Lung (tissue), 12 donors: ENCODE data around the gene RNASEH2A. TPM values are rescaled to one million over a fixed set of nuclear protein-coding genes. Genes with fewer than 3 reads are reported as not detected.

Experiments
- ATAC-seq: fragments of 200-7000 bp; cut with Tn5 transposase; one replicate; pipeline ENCODE4 v1.9.1; 2020; ENCODE audit warnings: moderate number of reproducible peaks; ENCODE audit not compliant: insufficient read depth, low FRiP score
- DNase-seq, 3 donors: peaks; one replicate each; pipeline ENCODE4 v3.0.0-alpha.2; 2013 to 2017
- H3K27ac ChIP-seq, 2 donors: one replicate each; pipeline ENCODE4 v1.5.1; 2013; ENCODE audit warnings: mild to moderate bottlenecking in 2 of 2, moderate library complexity in 2 of 2, control low read depth in 1 of 2, inconsistent platforms in 1 of 2, low read depth in 1 of 2, low read length in 1 of 2
- H3K27me3 ChIP-seq, 3 donors: one replicate each; pipeline ENCODE4 v1.5.1; 2013; ENCODE audit warnings: low read length in 2 of 3; ENCODE audit not compliant: control insufficient read depth in 3 of 3, insufficient read depth in 3 of 3
- H3K36me3 ChIP-seq, 4 donors: one replicate each; pipeline ENCODE4 v1.5.1; 2013; ENCODE audit warnings: low read length in 4 of 4, mild to moderate bottlenecking in 1 of 4, moderate library complexity in 1 of 4; ENCODE audit not compliant: control insufficient read depth in 4 of 4, insufficient read depth in 4 of 4
- H3K4me1 ChIP-seq, 5 donors: one replicate each; pipeline ENCODE4 v1.5.1; 2013; ENCODE audit warnings: low read length in 5 of 5, mild to moderate bottlenecking in 2 of 5, moderate library complexity in 1 of 5; ENCODE audit not compliant: control insufficient read depth in 5 of 5, insufficient read depth in 5 of 5
- H3K4me3 ChIP-seq: one replicate; pipeline ENCODE4 v1.5.1; 2013; ENCODE audit warnings: mild to moderate bottlenecking, control low read depth, moderate library complexity
- H3K9ac ChIP-seq, 2 donors: one replicate each; pipeline ENCODE4 v1.5.1; 2013; ENCODE audit warnings: low read length in 2 of 2, control low read depth in 1 of 2; ENCODE audit not compliant: insufficient read depth in 1 of 2
- H3K9me3 ChIP-seq, 4 donors: one replicate each; pipeline ENCODE4 v1.5.1; 2013; ENCODE audit warnings: low read length in 3 of 4, mild to moderate bottlenecking in 1 of 4, moderate library complexity in 1 of 4; ENCODE audit not compliant: control insufficient read depth in 4 of 4, insufficient read depth in 3 of 4
- WGBS, 2 donors: extraction: QIAGEN DNeasy Blood & Tissue Kit; methylation state at CpG; one replicate each; pipeline ENCODE4 v1.1.7; 2013; 5-methylcytosine and 5-hydroxymethylcytosine counted together
- polyA plus RNA-seq, 2 donors: library from polyadenylated mRNA; stranded (reverse); fragments of 200-250 nt; gene quantifications; one replicate each; pipeline ENCODE4 v1.2.1, GENCODE V29; 2013
- total RNA-seq, 2 donors: library from RNA; depleted of rRNA in 1 of 2; stranded (reverse); fragments of >200 nt in 1 of 2; gene quantifications; one replicate each; pipeline ENCODE4 v1.2.1, GENCODE V29; 2014 to 2021
- TF ChIP-seq, protein P1 (sequence below): IDR thresholded peaks from 2 replicates; pipeline ENCODE4 v1.5.1; 2012; ENCODE audit warnings: mild to moderate bottlenecking; ENCODE audit errors: control extremely low read depth, extremely low read depth
- donor health status: control.
- donor health status: control.
- donor health status: Bipolar disorder and iron deficiency.
- donor health status: healthy.
- donor health status: DM: yes; HTN: yes; CAD: no.

The RNASEH2A gene
- total and polyA plus RNA-seq, 4 donors = 7.3 to 16.1 (median 9.3) TPM

DNA sequence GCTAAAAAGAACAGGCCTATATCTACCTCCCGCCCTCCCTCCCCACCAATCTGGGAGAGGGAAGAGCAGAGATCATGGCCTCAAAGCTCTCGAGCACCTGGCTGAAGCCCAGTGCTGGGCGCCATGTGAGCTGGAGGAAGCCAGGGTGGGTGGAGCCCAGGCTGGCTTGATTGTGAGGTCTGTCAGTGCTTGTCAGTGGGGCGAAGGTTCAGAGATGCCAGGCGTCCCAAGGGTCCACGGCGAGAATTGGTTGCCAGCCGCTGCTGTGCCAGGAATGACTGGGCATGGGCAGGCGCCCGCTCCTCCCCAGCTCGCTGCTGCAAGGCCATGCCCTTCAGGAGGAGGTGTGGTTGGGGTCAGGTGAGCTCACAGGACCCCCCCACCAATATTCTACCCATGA lies 43.3 kb upstream of the RNASEH2A start:
- H3K27me3 ChIP-seq = no peaks in the 10 kb centered on the region
- H3K4me1 ChIP-seq = no peaks in the 10 kb centered on the region
- H3K9me3 ChIP-seq = no peaks in the 10 kb centered on the region
- 94 to 96% methylated on average over 11 of the region's 11 CpGs for WGBS, 2 donors
- H3K27ac ChIP-seq = peak overlapping the region in 1 of 2 donors; percentile 26
- H3K4me3 ChIP-seq = no peak overlapping the region
- H3K36me3 ChIP-seq = peaks cover 0 to 43% (median 8%) of the 10 kb centered on the region in 4 donors
- DNase-seq (no peak), ATAC-seq (no peak)
- TF ChIP-seq, protein P1, sequence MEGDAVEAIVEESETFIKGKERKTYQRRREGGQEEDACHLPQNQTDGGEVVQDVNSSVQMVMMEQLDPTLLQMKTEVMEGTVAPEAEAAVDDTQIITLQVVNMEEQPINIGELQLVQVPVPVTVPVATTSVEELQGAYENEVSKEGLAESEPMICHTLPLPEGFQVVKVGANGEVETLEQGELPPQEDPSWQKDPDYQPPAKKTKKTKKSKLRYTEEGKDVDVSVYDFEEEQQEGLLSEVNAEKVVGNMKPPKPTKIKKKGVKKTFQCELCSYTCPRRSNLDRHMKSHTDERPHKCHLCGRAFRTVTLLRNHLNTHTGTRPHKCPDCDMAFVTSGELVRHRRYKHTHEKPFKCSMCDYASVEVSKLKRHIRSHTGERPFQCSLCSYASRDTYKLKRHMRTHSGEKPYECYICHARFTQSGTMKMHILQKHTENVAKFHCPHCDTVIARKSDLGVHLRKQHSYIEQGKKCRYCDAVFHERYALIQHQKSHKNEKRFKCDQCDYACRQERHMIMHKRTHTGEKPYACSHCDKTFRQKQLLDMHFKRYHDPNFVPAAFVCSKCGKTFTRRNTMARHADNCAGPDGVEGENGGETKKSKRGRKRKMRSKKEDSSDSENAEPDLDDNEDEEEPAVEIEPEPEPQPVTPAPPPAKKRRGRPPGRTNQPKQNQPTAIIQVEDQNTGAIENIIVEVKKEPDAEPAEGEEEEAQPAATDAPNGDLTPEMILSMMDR = no peak
- no peak overlapping the region for H3K9ac ChIP-seq

DNA sequence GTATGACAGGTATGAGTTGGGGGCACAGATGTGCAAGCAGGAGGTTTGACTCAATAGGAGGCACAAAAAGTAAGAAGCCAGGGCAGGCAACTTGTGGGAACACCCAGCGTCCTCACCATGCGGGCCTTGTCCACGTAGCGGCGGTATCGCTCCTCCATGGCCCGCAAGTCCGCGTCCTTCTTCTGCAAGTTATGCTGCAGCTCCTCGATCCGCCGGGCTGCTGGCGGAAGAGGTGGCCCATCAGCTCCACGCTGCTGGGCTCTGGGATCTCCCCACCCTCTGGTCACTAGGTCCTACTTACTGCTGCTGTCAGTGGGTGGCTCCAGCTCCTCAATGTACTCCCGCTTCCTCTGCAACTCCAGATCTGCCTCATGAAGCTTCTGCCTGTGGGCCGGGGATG lies 41.7 kb upstream of the RNASEH2A start:
- peaks cover 0 to 43% (median 8%) of the 10 kb centered on the region in 4 donors for H3K36me3 ChIP-seq
- no peaks in the 10 kb centered on the region for H3K4me1 ChIP-seq
- H3K4me3 ChIP-seq = no peak overlapping the region
- H3K27me3 ChIP-seq = no peaks in the 10 kb centered on the region
- ATAC-seq (no peak), DNase-seq (no peak)
- TF ChIP-seq, protein P1 = no peak
- WGBS, 2 donors = 97% methylated on average over 16 of the region's 16 CpGs
- H3K9ac ChIP-seq = no peak overlapping the region
- no peaks in the 10 kb centered on the region for H3K9me3 ChIP-seq
- no peak overlapping the region for H3K27ac ChIP-seq

DNA sequence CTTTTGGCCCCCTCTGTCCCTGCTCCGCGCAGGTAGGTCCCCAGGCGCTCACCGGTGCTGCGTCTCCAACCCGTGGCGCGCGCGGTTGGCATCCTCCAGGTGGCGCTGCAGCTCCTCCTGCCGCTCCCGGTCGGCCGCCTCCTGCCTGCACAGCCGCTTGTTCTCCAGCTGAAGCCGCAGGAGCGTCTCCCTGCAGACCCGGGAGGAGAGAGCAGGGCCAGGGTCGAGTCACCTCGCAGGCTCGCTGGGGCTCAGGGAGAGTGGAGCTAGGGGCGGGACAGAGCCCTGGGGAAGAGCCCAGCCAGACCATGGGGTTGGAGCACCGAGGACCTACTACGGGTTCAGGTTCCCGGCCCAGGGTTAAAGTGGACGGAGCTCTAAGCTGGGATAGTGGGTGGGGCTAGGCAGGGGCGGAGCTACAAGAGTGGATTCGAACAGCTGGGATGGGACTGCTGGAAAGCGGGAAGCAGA lies 40.3 kb upstream of the RNASEH2A start:
- no peak overlapping the region for H3K4me3 ChIP-seq
- H3K4me1 ChIP-seq = peaks cover 0 to 3% (median 0%) of the 10 kb centered on the region in 5 donors
- 57 to 82% methylated on average over 30 of the region's 30 CpGs for WGBS, 2 donors
- H3K27ac ChIP-seq = peak overlapping the region in 1 of 2 donors; percentile 6
- H3K9ac ChIP-seq = no peak overlapping the region
- no peaks in the 10 kb centered on the region for H3K9me3 ChIP-seq
- peak; percentile 84 for ATAC-seq
- H3K36me3 ChIP-seq = peaks cover 0 to 53% (median 8%) of the 10 kb centered on the region in 4 donors
- H3K27me3 ChIP-seq = no peaks in the 10 kb centered on the region
- TF ChIP-seq, protein P1 = peak; percentile 94
- DNase-seq = peak; percentile 67 to 89 (median 69)

DNA sequence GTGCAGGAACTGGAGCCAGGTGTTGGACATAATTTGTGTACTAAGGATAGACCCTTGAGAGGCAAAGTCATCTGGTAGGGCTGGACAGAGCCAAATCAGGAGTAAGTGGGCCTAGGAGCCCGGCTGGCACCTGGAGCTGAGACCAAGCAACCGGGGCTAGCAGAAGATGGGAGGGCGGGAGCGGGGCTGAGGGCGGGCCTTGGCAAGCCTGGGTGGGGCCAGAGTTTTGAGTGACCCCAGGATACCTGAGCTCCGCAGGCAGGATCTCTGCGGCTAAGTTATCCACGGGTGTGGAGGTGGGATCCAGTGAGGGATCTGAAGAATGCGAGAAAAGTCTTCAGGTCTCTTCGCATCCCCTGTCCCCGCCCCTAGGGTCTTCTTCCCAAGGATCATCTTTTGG lies 39.2 kb upstream of the RNASEH2A start:
- no peak overlapping the region for H3K27ac ChIP-seq
- no peak for ATAC-seq
- DNase-seq = no peak
- WGBS, 2 donors = 94% methylated on average over 11 of the region's 11 CpGs
- no peak overlapping the region for H3K4me3 ChIP-seq
- peaks cover 0 to 4% (median 0%) of the 10 kb centered on the region in 5 donors for H3K4me1 ChIP-seq
- peaks cover 0 to 51% (median 8%) of the 10 kb centered on the region in 4 donors for H3K36me3 ChIP-seq
- TF ChIP-seq, protein P1 = no peak
- no peaks in the 10 kb centered on the region for H3K27me3 ChIP-seq
- no peak overlapping the region for H3K9ac ChIP-seq
- no peaks in the 10 kb centered on the region for H3K9me3 ChIP-seq
